Caco-2 (cell line): ENCODE results near the gene ACBD5. TPM values are rescaled to one million over a fixed set of nuclear protein-coding genes. Genes with fewer than 3 reads are reported as not detected.

Experiments
- BruUV-seq: library from RNA; stranded (reverse); fragments of 400-500 nt; replicated peaks from 2 replicates; lab custom pipeline; 2021; lab: Mats Ljungman, UMichigan
- CTCF ChIA-PET: fragments of 300-600 bp; sonication (Branson Sonifier 250); formaldehyde crosslinking; loops from one replicate; lab custom pipeline; 2022; ENCODE audit warnings: antibody characterized with exemption; lab: Charles Lee
- POLR2A ChIA-PET: fragments of 300-600 bp; sonication (Branson Sonifier 250); formaldehyde crosslinking; loops from one replicate; lab custom pipeline; 2022; ENCODE audit warnings: antibody characterized with exemption; lab: Charles Lee
- DNase-seq, 2 experiments: peaks; one replicate each; pipeline versions ENCODE4 v3.0.0 to v3.0.0-alpha.2; 2020 to 2022
- H3K27me3 ChIP-seq: replicated peaks from 2 replicates; pipeline ENCODE4 v1.6.0; 2011; ENCODE audit warnings: low read length; ENCODE audit not compliant: control insufficient read depth, insufficient read depth
- H3K36me3 ChIP-seq: 2 replicates; pipeline ENCODE4 v1.5.1; 2011; ENCODE audit warnings: low read length; ENCODE audit not compliant: control insufficient read depth, insufficient read depth
- H3K4me1 ChIP-seq: fragments of 250-450 bp; sonication (Bioruptor Pico); 2 replicates; pipeline ENCODE4 v1.5.1; 2020; ENCODE audit warnings: mild to moderate bottlenecking
- H3K4me3 ChIP-seq: 2 replicates; pipeline ENCODE4 v1.5.1; 2011; ENCODE audit warnings: low read depth, mild to moderate bottlenecking, control low read depth, low read length
- H3K9me3 ChIP-seq: fragments of 250-450 bp; sonication (Bioruptor Pico); 2 replicates; pipeline ENCODE4 v1.5.1; 2020; ENCODE audit warnings: mild to moderate bottlenecking, moderate library complexity
- H3K27ac Mint-ChIP-seq: one replicate; pipeline ENCODE4 v1.8.0; 2022; ENCODE audit warnings: mixed read lengths; ENCODE audit not compliant: unreplicated experiment
- H3K27me3 Mint-ChIP-seq: one replicate; pipeline ENCODE4 v1.8.0; 2022; ENCODE audit warnings: mixed read lengths; ENCODE audit not compliant: insufficient read depth, unreplicated experiment
- H3K36me3 Mint-ChIP-seq: one replicate; pipeline ENCODE4 v1.8.0; 2022; ENCODE audit warnings: mild to moderate bottlenecking, mixed read lengths; ENCODE audit not compliant: insufficient read depth, unreplicated experiment
- H3K4me1 Mint-ChIP-seq: one replicate; pipeline ENCODE4 v1.8.0; 2022; ENCODE audit warnings: low read depth, mixed read lengths; ENCODE audit not compliant: unreplicated experiment
- H3K4me3 Mint-ChIP-seq: one replicate; pipeline ENCODE4 v1.8.0; 2022; ENCODE audit warnings: mild to moderate bottlenecking, moderate library complexity, mixed read lengths; ENCODE audit not compliant: unreplicated experiment
- H3K9me3 Mint-ChIP-seq: one replicate; pipeline ENCODE4 v1.8.0; 2022; ENCODE audit warnings: mixed read lengths; ENCODE audit not compliant: unreplicated experiment
- CTCF ChIP-seq, 2 experiments: fragments of 200-600 bp in 1 of 2; IDR thresholded peaks; 1 replicate in 1 of 2; 2 replicates in 1 of 2; pipeline versions ENCODE4 v1.5.1 to v1.8.0; 2011 to 2022; ENCODE audit warnings: antibody characterized with exemption in 1 of 2, control low read depth in 1 of 2, inconsistent platforms in 1 of 2, low read depth in 1 of 2, low read length in 1 of 2, mild to moderate bottlenecking in 1 of 2, moderate library complexity in 1 of 2; ENCODE audit not compliant: insufficient read depth in 1 of 2, severe bottlenecking in 1 of 2, unreplicated experiment in 1 of 2
- intact Hi-C: fragments of 100-400 bp; cut with micrococcal nuclease; formaldehyde crosslinking; loops from one replicate; pipeline ENCODE4 v1.10.0; 2022; ENCODE audit not compliant: unreplicated experiment
- total RNA-seq: library from RNA; stranded (reverse); gene quantifications from 2 replicates; pipeline ENCODE4 v1.2.3, GENCODE V29; 2022

ACBD5 gene
- total RNA-seq, 1 experiment from 2014 or later = 38.3 TPM

DNA sequence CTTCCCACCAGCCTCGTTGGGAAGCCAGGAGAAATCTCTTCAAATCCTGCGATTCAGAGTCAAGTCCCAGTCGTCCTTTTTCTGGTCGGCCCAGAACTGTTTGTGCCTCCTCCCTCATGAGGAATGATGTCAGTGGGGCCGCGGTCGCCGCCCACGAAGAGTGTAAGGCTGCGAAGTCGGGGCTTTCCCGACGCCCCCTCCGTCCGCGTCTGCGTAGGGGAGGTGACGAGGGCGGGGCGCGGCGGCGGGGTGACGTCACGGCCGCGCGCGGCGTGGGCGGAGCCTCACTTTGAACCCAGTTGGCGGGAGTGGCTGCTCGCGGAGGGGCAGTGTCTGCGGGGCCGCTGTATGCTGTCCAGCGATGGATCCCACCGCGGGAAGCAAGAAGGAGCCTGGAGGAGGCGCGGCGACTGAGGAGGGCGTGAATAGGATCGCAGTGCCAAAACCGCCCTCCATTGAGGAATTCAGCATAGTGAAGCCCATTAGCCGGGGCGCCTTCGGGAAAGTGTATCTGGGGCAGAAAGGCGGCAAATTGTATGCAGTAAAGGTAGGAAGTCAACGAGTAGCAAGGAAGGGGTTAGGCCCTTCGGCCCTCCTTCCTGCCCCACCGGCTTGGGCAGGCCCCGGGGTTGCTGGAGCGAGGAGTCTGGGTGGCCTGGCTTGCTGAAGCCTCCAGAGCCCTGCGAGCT lies 85.4 kb downstream of the ACBD5 start, which contains the start of gene MASTL:
Gene MASTL, plus strand, starts transcription at position 287 of the 689 bp plus-strand sequence. Its CDS starts 75 bp downstream, at position 362.
- Mint-ChIP-seq H3K27ac (peak within 1 kb of the TSS; percentile 100), H3K4me3 (peak within 1 kb of the TSS; percentile 99), H3K27me3 (no peaks in the 10 kb centered on the region), H3K4me1 (peaks cover 31% of the 10 kb centered on the region), H3K9me3 (no peaks in the 10 kb centered on the region), H3K36me3 (peaks cover 77% of the 10 kb centered on the region)
- no peaks in the 10 kb centered on the region for H3K27me3 ChIP-seq
- H3K9me3 ChIP-seq = no peaks in the 10 kb centered on the region
- BruUV-seq = TSS peak; percentile 50
- peak within 1 kb of the TSS; percentile 52 for H3K4me3 ChIP-seq
- no peak for TF ChIP-seq CTCF (IDR thresholded peaks at IDR 0.05; ENCODE audit: insufficient read depth in 1 of 2, low read depth in 1 of 2, low read length in 1 of 2, severe bottlenecking in 1 of 2, unreplicated experiment in 1 of 2)
- peaks cover 14% of the 10 kb centered on the region; the same call in 1 of the 2 replicates for H3K4me1 ChIP-seq
- DNase-seq = peak; percentile 95 to 96
- intact Hi-C loops = loop anchor here (2.0 kb wide), 1 partner anchor 54 kb away; the partner anchor contains the start of gene ANKRD26
- no peaks in the 10 kb centered on the region for H3K36me3 ChIP-seq
- CTCF ChIA-PET = interaction anchor here (0.7 to 1.1 kb wide), 3 partner anchors 9 to 459 kb away, joined by 3 to 7 read pairs (median 4); no protein-coding TSS in a partner anchor
- POLR2A ChIA-PET = interaction anchor here (1.0 kb wide), 2 partner anchors 9 to 55 kb away, joined by 3 read pairs; partner anchors contain the start of gene ANKRD26

DNA sequence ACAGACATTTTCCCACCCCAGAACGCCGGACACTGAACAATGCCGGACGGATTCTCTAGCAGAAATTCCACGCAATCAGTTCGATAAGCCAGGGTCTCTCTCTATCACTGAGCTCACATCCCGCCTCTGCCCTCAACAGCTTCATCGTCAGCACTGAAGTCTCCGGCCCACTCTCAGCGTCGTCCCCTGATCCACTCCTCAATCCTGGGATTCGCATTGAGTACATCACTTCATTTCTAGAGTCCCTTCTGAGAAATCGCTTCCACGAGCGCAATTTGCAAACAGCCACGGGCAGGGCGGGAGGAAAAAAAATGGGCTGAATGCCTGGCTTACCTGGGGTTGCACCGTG lies 86.8 kb downstream of the ACBD5 start:
- Mint-ChIP-seq H3K4me3 (peak overlapping the region; percentile 99), H3K27ac (peak overlapping the region; percentile 100), H3K9me3 (no peaks in the 10 kb centered on the region), H3K36me3 (peaks cover 82% of the 10 kb centered on the region), H3K4me1 (peaks cover 33% of the 10 kb centered on the region), H3K27me3 (no peaks in the 10 kb centered on the region)
- ChIA-PET CTCF (interaction anchor here (0.5 to 1.2 kb wide), 6 partner anchors 13 to 70 kb away, joined by 3 to 8 read pairs (median 4); partner anchors contain the start of gene ANKRD26), POLR2A (interaction anchor here (0.6 to 1.6 kb wide), 4 partner anchors 53 to 171 kb away, joined by 4 to 13 read pairs (median 5); partner anchors contain the start of gene ANKRD26)
- H3K36me3 ChIP-seq = no peaks in the 10 kb centered on the region
- no peaks in the 10 kb centered on the region for H3K9me3 ChIP-seq
- peak overlapping the region; percentile 52 for H3K4me3 ChIP-seq
- TF ChIP-seq CTCF (IDR thresholded peaks at IDR 0.05; ENCODE audit: insufficient read depth in 1 of 2, low read depth in 1 of 2, low read length in 1 of 2, severe bottlenecking in 1 of 2, unreplicated experiment in 1 of 2) = no peak
- intact Hi-C loops = loop anchor here (1.0 to 5.0 kb wide), 3 partner anchors 53 to 257 kb away; partner anchors contain the start of genes ACBD5 and ANKRD26
- BruUV-seq = TSS peak; percentile 51
- no peaks in the 10 kb centered on the region for H3K27me3 ChIP-seq
- H3K4me1 ChIP-seq = peaks cover 14% of the 10 kb centered on the region; the same call in 1 of the 2 replicates
- no peak for DNase-seq

DNA sequence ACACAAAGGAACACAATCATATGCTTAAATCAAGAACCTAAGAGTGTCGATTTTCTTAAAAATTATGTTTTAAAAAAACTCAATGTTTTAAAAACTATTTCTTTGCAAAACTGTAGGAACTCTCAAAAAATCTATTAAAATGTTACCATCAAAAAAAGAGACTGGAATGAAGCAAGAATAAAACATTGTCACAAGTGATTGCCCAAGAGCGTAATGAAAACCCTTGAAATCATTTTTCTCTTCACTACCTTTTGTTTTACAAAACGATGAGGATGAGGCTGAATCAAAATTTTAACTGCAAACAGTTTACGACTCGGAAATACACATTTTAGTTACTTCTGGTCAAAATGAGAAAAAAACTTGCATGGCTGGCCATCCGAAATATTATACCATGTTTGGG lies 87.3 kb downstream of the ACBD5 start:
- intact Hi-C loops = loop anchor here (5.0 kb wide), 1 partner anchor 256 kb away; no protein-coding TSS in a partner anchor
- Histone ChIP-seq H3K4me3 (peak overlapping the region; percentile 52), H3K9me3 (no peaks in the 10 kb centered on the region), H3K27me3 (no peaks in the 10 kb centered on the region), H3K4me1 (peaks cover 14% of the 10 kb centered on the region; the same call in 1 of the 2 replicates), H3K36me3 (no peaks in the 10 kb centered on the region)
- Mint-ChIP-seq H3K27ac (peak overlapping the region; percentile 100), H3K36me3 (peaks cover 82% of the 10 kb centered on the region), H3K4me1 (peaks cover 33% of the 10 kb centered on the region), H3K9me3 (no peaks in the 10 kb centered on the region), H3K27me3 (no peaks in the 10 kb centered on the region), H3K4me3 (peak overlapping the region; percentile 99)
- no peak for DNase-seq
- ChIA-PET CTCF (no interaction called here), POLR2A (interaction anchor here (1.2 to 1.6 kb wide), 3 partner anchors 53 to 89 kb away, joined by 4 to 13 read pairs (median 6); partner anchors contain the start of gene ANKRD26)
- no peak for TF ChIP-seq CTCF (IDR thresholded peaks at IDR 0.05; ENCODE audit: insufficient read depth in 1 of 2, low read depth in 1 of 2, low read length in 1 of 2, severe bottlenecking in 1 of 2, unreplicated experiment in 1 of 2)
- BruUV-seq = no TSS peak
